H4 (cell line): ENCODE data around the gene ZAR1. TPM values are rescaled to one million over a fixed set of nuclear protein-coding genes. Genes with fewer than 3 reads are reported as not detected.

Experiments used
- DNase-seq: peaks from one replicate; pipeline ENCODE4 v3.0.0-alpha.2; 2015; ENCODE audit warnings: low spot score
- total RNA-seq: library from RNA; depleted of rRNA; stranded (reverse); fragments of >200 nt; shearing (Covaris generic); gene quantifications from 2 replicates; pipeline ENCODE4 v1.2.3, GENCODE V29; 2014; rRNA removed

ZAR1 gene
- total RNA-seq, 1 experiment from 2014 or later, result not detected

DNA sequence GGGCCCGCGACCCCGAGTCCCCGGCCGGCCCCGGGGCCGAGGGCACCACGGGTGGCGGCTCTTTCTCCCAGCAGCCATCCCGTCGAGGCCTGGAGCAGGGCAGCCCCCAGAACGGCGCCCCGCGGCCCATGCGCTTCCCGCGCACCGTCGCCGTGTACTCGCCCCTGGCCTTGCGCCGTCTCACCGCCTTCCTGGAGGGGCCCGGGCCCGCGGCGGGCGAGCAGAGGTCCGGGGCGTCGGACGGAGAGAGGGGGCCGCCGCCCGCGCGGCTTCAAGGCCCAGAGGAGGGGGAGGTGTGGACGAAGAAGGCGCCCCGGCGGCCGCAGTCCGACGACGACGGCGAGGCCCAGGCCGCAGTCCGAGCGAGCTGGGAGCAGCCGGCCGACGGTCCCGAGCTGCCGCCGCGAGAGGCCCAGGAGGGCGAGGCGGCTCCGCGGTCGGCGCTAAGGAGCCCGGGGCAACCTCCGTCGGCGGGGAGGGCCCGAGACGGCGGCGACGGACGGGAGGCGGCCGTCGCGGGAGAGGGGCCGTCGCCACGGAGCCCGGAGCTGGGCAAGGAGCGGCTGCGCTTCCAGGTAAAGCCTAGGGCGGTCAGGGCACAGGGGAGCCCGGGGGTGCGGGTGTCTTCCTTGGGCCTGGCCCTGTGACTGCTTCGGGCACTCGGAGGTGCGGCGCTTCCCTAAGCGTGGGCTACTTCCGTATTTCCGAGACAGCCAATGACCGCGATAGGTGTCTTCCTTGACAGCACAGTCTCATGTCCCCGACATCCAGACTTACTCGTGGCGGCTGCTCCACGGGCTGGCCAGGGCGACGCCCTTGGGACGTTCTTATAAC is 845 bp downstream of the ZAR1 start:
- no peak for DNase-seq

GRCh38 chr4:48491514-48492176 is 1.6 kb downstream of the ZAR1 start:
- DNase-seq, result no peak

GRCh38 chr4:48493452-48494100 is 3.5 kb downstream of the ZAR1 start:
- no peak for DNase-seq

GRCh38 chr4:48495941-48496340 is 5.9 kb downstream of the ZAR1 start:
- DNase-seq, result no peak

- no peak for DNase-seq
Measured at GRCh38 chr4:48498895-48499294, 8.8 kb downstream of the ZAR1 start.

GRCh38 chr4:48499551-48500066 is 9.6 kb downstream of the ZAR1 start:
- DNase-seq, result no peak

GRCh38 chr4:48503233-48504025 is 13.4 kb downstream of the ZAR1 start:
- DNase-seq, result no peak

GRCh38 chr4:48504026-48504330 is 13.9 kb downstream of the ZAR1 start:
- DNase-seq, result no peak

DNA sequence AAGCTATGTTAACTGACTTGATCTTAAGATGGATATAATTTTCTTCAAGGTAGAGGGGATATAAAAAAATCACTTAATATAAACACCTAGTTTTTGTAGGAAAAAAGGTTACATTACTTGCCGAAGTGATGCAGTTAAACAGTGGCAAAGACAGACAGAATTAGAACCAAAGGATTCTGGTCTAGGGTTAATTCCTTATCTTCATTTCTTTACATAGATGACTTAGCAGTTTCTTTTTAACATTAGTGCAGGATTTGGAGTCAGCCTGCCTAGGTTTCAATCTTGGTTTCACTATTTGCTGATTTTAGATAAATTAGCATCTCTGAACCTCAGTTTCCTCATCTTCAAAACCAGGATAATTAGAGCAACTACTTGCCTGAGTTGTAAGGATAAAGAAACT is 14.3 kb downstream of the ZAR1 start:
- DNase-seq, result no peak

- DNase-seq, result no peak
Measured at GRCh38 chr4:48506716-48507115, 16.7 kb downstream of the ZAR1 start.

GRCh38 chr4:48509543-48509942 is 19.5 kb downstream of the ZAR1 start:
- DNase-seq, result no peak

DNA sequence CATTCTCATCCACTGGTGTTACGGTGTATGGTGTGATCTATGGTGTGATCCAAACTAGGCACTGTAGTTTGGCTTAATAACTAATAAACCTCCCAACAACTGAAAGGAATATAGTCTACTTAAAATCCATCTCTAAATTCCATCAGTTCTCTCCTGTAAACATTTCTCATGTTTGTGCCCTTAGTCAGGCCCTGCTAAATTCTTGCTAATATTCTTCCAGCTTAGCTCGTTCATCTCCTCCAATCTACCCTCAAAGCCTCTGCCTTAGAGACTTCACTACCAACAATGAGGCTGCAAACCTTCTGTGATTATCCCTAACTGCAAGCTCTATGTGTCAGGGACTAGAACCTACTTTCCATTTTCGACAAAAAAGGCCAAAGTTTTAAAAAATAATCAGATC is 28.1 kb downstream of the ZAR1 start:
- no peak for DNase-seq

- DNase-seq, result no peak
Measured at GRCh38 chr4:48526406-48526805, 36.4 kb downstream of the ZAR1 start.

- DNase-seq, result no peak
Measured at GRCh38 chr4:48538358-48538757, 48.3 kb downstream of the ZAR1 start.

DNA sequence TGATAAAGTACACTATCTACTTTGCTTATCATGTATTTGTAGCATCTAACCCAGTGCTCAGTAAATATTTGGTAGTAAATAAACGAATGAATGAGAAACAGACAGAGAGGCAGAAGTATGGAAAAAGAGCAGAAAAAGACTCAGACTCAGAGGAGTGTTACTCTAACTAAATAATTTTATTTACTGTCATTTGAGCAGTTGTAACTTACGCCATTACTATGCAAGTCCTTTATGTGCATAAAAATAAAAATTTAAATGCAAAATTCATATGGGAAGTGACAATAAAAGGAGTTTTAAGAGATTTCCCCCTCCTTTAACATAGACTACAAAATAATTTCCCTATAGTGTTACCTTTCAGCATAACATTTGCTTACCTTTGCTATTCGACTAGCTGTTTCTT is 49.5 kb downstream of the ZAR1 start:
- DNase-seq, result no peak

DNA sequence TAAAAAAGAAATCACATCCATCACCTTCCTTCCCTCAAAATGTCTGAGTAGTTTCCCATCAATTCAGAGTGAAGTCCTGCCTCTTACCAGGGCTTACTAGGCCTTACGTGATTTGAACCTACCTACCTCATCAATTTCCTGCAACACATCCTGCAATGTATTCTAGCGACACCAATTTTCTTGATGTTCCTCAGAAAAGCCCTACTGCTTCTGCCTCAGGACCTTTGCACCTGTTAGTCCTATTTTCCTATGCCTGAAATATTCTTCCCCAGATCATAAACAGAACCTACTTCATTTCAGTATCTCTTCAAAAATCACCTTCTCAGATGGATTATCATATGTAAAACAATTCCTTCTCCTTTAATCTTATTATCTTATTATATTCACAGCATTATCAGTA is 52.8 kb downstream of the ZAR1 start:
- DNase-seq, result no peak

DNA sequence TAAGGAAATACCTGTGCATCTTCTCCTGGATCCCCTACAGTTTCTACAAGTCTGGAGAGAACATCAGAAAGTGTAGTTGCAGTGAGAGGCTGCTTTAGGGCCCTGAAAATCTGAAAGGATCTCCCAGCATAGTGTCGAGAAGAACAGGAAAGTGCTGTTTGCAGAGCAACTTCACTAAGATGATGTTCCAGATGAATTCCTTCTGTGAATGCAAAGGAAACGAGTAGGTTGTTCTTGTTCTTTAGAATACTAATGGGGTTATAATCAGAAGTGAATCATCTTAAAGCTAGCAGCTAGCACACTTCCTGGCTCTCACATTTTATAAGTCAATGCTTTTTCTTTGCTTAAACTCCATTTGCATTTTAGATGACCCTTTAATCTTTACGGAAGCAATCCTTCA is 53.7 kb downstream of the ZAR1 start:
- no peak for DNase-seq

Other genes with a start within 250 kb of the ZAR1 start
- gene TEC, start 220.4 kb upstream of the ZAR1 start, total RNA-seq, result 0.06 TPM in 1 of 2 replicates, not detected in the other
- 36.3 and 72.3 TPM in 2 replicates for gene SLAIN2, start 148.7 kb upstream of the ZAR1 start, total RNA-seq
- gene SLC10A4, start 6.9 kb upstream of the ZAR1 start, total RNA-seq, result 0.06 and 1.5 TPM in 2 replicates